ENCODE results near the gene ANKZF1. TPM values are rescaled to one million over a fixed set of nuclear protein-coding genes. Genes with fewer than 3 reads are reported as not detected.

ANKZF1 gene
- total RNA-seq, 1 donor from 2014 or later, result 44.8 TPM

GRCh38 chr2:219209236-219210195 lies 20.1 kb upstream of the ANKZF1 start:
- DNase-seq (ENCODE audit: extremely low spot score, unreplicated experiment), result no peak
- TF ChIP-seq CTCF (IDR thresholded peaks at IDR 0.05), result no peak
- H3K4me3 Mint-ChIP-seq (ENCODE audit: unreplicated experiment), result no peak overlapping the region
- no peaks in the 10 kb centered on the region for H3K9me3 Mint-ChIP-seq (ENCODE audit: unreplicated experiment)
- H3K27ac Mint-ChIP-seq (ENCODE audit: unreplicated experiment), result no peak overlapping the region
- no peaks in the 10 kb centered on the region for H3K27me3 Mint-ChIP-seq (ENCODE audit: unreplicated experiment)
- peaks cover 17% of the 10 kb centered on the region for H3K36me3 Mint-ChIP-seq (ENCODE audit: unreplicated experiment)
- H3K4me1 Mint-ChIP-seq (ENCODE audit: unreplicated experiment), result peaks cover 25% of the 10 kb centered on the region

DNA sequence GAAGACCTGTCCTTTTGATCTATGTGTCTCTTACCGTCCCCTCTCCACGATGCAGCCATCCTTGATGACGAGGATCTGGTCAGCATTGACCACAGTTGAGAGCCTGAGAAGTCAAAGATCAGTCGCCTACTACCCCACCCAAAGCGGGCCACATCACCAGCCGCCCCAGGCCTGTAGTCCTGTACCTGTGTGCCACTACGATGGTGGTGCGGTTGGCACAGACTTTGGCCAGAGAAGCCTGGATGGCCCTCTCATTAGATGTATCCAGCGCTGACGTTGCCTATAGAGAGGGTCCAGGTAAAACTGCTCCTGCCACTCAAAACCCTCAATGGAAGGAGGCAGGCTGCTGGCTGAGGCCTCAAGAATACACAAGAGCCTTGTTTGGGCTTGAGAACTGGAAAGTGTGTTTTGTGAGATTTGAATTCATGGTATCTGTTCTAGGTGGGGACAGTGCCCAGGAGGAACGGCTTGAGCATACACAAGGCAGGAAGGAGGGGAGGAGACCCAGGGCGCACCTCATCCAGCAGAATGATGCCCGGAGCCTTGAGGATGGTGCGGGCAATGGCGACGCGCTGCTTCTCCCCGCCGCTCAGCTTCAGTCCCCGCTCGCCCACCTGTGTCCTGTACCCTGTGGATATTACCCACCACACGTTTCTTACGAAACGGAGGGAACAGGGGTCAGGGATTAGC lies 19.3 kb upstream of the ANKZF1 start:
- TF ChIP-seq CTCF (IDR thresholded peaks at IDR 0.05), result no peak
- peaks cover 25% of the 10 kb centered on the region for H3K4me1 Mint-ChIP-seq (ENCODE audit: unreplicated experiment)
- no peaks in the 10 kb centered on the region for H3K27me3 Mint-ChIP-seq (ENCODE audit: unreplicated experiment)
- no peak for DNase-seq (ENCODE audit: extremely low spot score, unreplicated experiment)
- no peak overlapping the region for H3K4me3 Mint-ChIP-seq (ENCODE audit: unreplicated experiment)
- H3K27ac Mint-ChIP-seq (ENCODE audit: unreplicated experiment), result no peak overlapping the region
- H3K36me3 Mint-ChIP-seq (ENCODE audit: unreplicated experiment), result peaks cover 22% of the 10 kb centered on the region
- no peaks in the 10 kb centered on the region for H3K9me3 Mint-ChIP-seq (ENCODE audit: unreplicated experiment)

GRCh38 chr2:219210886-219211362 lies 18.7 kb upstream of the ANKZF1 start:
- Mint-ChIP-seq H3K27me3 (ENCODE audit: unreplicated experiment) (no peaks in the 10 kb centered on the region), H3K4me1 (ENCODE audit: unreplicated experiment) (peaks cover 25% of the 10 kb centered on the region), H3K36me3 (ENCODE audit: unreplicated experiment) (peaks cover 22% of the 10 kb centered on the region), H3K4me3 (ENCODE audit: unreplicated experiment) (no peak overlapping the region), H3K27ac (ENCODE audit: unreplicated experiment) (no peak overlapping the region), H3K9me3 (ENCODE audit: unreplicated experiment) (no peaks in the 10 kb centered on the region)
- DNase-seq (ENCODE audit: extremely low spot score, unreplicated experiment), result no peak
- no peak for TF ChIP-seq CTCF (IDR thresholded peaks at IDR 0.05)

GRCh38 chr2:219213026-219213415 lies 16.6 kb upstream of the ANKZF1 start:
- no peak overlapping the region for H3K4me3 Mint-ChIP-seq (ENCODE audit: unreplicated experiment)
- H3K36me3 Mint-ChIP-seq (ENCODE audit: unreplicated experiment), result peaks cover 22% of the 10 kb centered on the region
- no peaks in the 10 kb centered on the region for H3K9me3 Mint-ChIP-seq (ENCODE audit: unreplicated experiment)
- H3K4me1 Mint-ChIP-seq (ENCODE audit: unreplicated experiment), result peaks cover 24% of the 10 kb centered on the region
- no peak for DNase-seq (ENCODE audit: extremely low spot score, unreplicated experiment)
- H3K27me3 Mint-ChIP-seq (ENCODE audit: unreplicated experiment), result no peaks in the 10 kb centered on the region
- TF ChIP-seq CTCF (IDR thresholded peaks at IDR 0.05), result no peak
- no peak overlapping the region for H3K27ac Mint-ChIP-seq (ENCODE audit: unreplicated experiment)
